ENCODE measurements around the gene RPE.

Gene RPE

GRCh38 chr2:209973328-209973727 is 29.1 kb upstream of the RPE start:
- Histone ChIP-seq H3K36me3 (ENCODE audit: insufficient read depth, low read length) (no peaks in the 10 kb centered on the region), H3K79me2 (ENCODE audit: insufficient read depth, low read length) (no peaks in the 10 kb centered on the region), H3K27ac (ENCODE audit: low read length) (no peak overlapping the region), H3K4me2 (ENCODE audit: insufficient read depth, low read length) (no peak overlapping the region), H3K4me3 (ENCODE audit: low read depth in 1 of 2, low read length in 2 of 2) (no peak overlapping the region), H4K20me1 (ENCODE audit: insufficient read depth, low read length) (no peaks in the 10 kb centered on the region), H2AFZ (ENCODE audit: low read depth, low read length) (no peak overlapping the region), H3K4me1 (ENCODE audit: insufficient read depth, low read length) (no peaks in the 10 kb centered on the region), H3K9ac (ENCODE audit: low read depth, low read length) (no peak overlapping the region), H3K27me3 (ENCODE audit: insufficient read depth, low read length, poor library complexity) (peaks cover 20% of the 10 kb centered on the region), H3K9me3 (ENCODE audit: insufficient read depth, low read length, severe bottlenecking) (no peaks in the 10 kb centered on the region)
- TF ChIP-seq EZH2 (IDR thresholded peaks at IDR 0.05; ENCODE audit: borderline replicate concordance, low read depth, low read length, severe bottlenecking) (no peak), CTCF (IDR thresholded peaks at IDR 0.05; ENCODE audit: borderline replicate concordance, extremely low read depth, low read length, poor library complexity, severe bottlenecking) (no peak)
- DNase-seq (no peak), ATAC-seq (ENCODE audit: insufficient read depth, low read depth) (no peak)

DNA sequence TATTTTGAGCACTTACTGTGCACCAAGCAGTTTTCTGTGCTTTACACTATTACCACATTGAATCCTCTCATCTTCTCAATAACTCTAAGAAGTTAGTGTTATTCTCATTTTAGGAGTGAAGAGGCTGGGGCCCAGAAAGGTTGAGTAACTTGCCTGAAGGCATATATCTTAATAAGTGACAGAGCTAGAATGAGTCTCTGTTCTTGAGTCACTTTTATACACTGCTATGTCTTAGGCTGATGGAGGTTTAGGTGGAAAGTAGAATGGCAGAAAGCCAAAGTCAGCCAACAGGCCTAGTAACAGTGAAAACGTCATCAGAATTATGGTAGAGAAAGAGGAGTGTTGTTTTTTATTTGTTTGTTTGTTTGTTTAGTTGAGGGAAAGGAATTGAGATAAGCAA is 27.9 kb upstream of the RPE start:
- no peak overlapping the region for H3K9ac ChIP-seq (ENCODE audit: low read depth, low read length)
- no peaks in the 10 kb centered on the region for H4K20me1 ChIP-seq (ENCODE audit: insufficient read depth, low read length)
- H3K4me2 ChIP-seq (ENCODE audit: insufficient read depth, low read length) = no peak overlapping the region
- H3K79me2 ChIP-seq (ENCODE audit: insufficient read depth, low read length) = no peaks in the 10 kb centered on the region
- no peaks in the 10 kb centered on the region for H3K4me1 ChIP-seq (ENCODE audit: insufficient read depth, low read length)
- H3K36me3 ChIP-seq (ENCODE audit: insufficient read depth, low read length) = no peaks in the 10 kb centered on the region
- H3K9me3 ChIP-seq (ENCODE audit: insufficient read depth, low read length, severe bottlenecking) = no peaks in the 10 kb centered on the region
- H3K27ac ChIP-seq (ENCODE audit: low read length) = no peak overlapping the region
- ATAC-seq (ENCODE audit: insufficient read depth, low read depth) (no peak), DNase-seq (no peak)
- no peak overlapping the region for H3K4me3 ChIP-seq (ENCODE audit: low read depth in 1 of 2, low read length in 2 of 2)
- H3K27me3 ChIP-seq (ENCODE audit: insufficient read depth, low read length, poor library complexity) = peaks cover 20% of the 10 kb centered on the region
- no peak overlapping the region for H2AFZ ChIP-seq (ENCODE audit: low read depth, low read length)
- TF ChIP-seq EZH2 (IDR thresholded peaks at IDR 0.05; ENCODE audit: borderline replicate concordance, low read depth, low read length, severe bottlenecking) (no peak), CTCF (IDR thresholded peaks at IDR 0.05; ENCODE audit: borderline replicate concordance, extremely low read depth, low read length, poor library complexity, severe bottlenecking) (no peak)

DNA sequence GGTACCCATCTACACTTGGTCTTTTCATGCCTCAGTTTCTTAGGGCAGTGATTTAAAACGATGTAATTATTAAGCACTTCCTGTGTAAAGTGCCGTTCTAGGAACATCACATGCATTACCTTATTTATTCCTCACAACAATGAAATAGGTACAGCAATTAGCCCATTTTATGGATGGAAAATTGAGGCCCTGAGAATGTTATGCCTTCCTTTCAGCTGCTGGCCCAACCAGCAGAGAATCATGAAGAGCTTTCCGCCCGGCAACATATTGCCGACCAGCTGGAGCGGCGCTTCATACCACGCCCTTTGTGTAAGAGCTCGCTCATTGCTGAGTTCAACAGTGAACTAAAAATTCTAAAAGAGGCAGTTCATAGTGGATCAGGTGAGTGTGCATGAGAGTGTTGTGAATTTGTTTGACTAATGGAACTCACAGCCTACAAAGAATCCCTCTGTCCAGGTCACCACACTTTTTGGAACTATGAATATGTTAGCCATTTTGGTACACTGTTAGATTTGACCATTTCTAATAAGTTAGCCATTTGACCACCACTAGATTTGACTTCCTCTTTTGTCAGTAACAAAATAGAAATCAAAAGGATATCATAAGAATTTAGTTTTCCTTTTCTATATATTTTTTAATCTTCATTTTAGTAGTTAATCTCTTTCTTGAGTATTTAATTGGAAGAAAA is 25.6 kb upstream of the RPE start:
- Histone ChIP-seq H4K20me1 (ENCODE audit: insufficient read depth, low read length) (no peaks in the 10 kb centered on the region), H3K4me3 (ENCODE audit: low read depth in 1 of 2, low read length in 2 of 2) (no peak overlapping the region), H3K36me3 (ENCODE audit: insufficient read depth, low read length) (no peaks in the 10 kb centered on the region), H3K9me3 (ENCODE audit: insufficient read depth, low read length, severe bottlenecking) (no peaks in the 10 kb centered on the region), H2AFZ (ENCODE audit: low read depth, low read length) (no peak overlapping the region), H3K27me3 (ENCODE audit: insufficient read depth, low read length, poor library complexity) (peaks cover 17% of the 10 kb centered on the region), H3K79me2 (ENCODE audit: insufficient read depth, low read length) (no peaks in the 10 kb centered on the region), H3K9ac (ENCODE audit: low read depth, low read length) (no peak overlapping the region), H3K4me1 (ENCODE audit: insufficient read depth, low read length) (no peaks in the 10 kb centered on the region), H3K4me2 (ENCODE audit: insufficient read depth, low read length) (no peak overlapping the region), H3K27ac (ENCODE audit: low read length) (no peak overlapping the region)
- ATAC-seq (ENCODE audit: insufficient read depth, low read depth) = no peak
- DNase-seq = no peak
- TF ChIP-seq EZH2 (IDR thresholded peaks at IDR 0.05; ENCODE audit: borderline replicate concordance, low read depth, low read length, severe bottlenecking) (no peak), CTCF (IDR thresholded peaks at IDR 0.05; ENCODE audit: borderline replicate concordance, extremely low read depth, low read length, poor library complexity, severe bottlenecking) (no peak)
